Measurements from ENCODE around the gene NUDC. TPM values are rescaled to one million over a fixed set of nuclear protein-coding genes. Genes with fewer than 3 reads are reported as not detected.

The NUDC gene
- total and polyA plus RNA-seq, 12 donors, result 63.3 to 257 (median 97.7) TPM

- Histone ChIP-seq H3K4me3 (no peak overlapping the region), H3K36me3 (replicated peaks in 1 of 2) (peaks cover 0 to 8% of the 10 kb centered on the region in 2 donors), H3K9me3 (replicated peaks in 1 of 3) (no peaks in the 10 kb centered on the region), H3K27me3 (no peaks in the 10 kb centered on the region), H3K27ac (no peak overlapping the region), H3K4me1 (replicated peaks in 1 of 2) (peaks cover 6 to 9% of the 10 kb centered on the region in 2 donors)
- 81 to 100% (median 95%) methylated on average over 3 to 14 of the region's 14 CpGs for WGBS, 4 donors
- TF ChIP-seq CTCF (IDR thresholded peaks at IDR 0.05) (no peak), POLR2A (IDR thresholded peaks at IDR 0.05) (no peak)
- no peak for DNase-seq
- intact Hi-C loops (cut with DNase I), result no loop called here
Observed at GRCh38 chr1:26951216-26951615, 29.7 kb downstream of the NUDC start.

- intact Hi-C loops (cut with DNase I), result no loop called here
- Histone ChIP-seq H3K4me1 (replicated peaks in 1 of 2) (peaks cover 4 to 5% of the 10 kb centered on the region in 2 donors), H3K4me3 (no peak overlapping the region), H3K36me3 (replicated peaks in 1 of 2) (peaks cover 0 to under 1% of the 10 kb centered on the region in 2 donors), H3K9me3 (replicated peaks in 1 of 3) (no peaks in the 10 kb centered on the region), H3K27ac (no peak overlapping the region), H3K27me3 (no peaks in the 10 kb centered on the region)
- WGBS, 4 donors, result 87 to 96% (median 93%) methylated on average over 9 to 24 of the region's 24 CpGs
- no peak for DNase-seq
- TF ChIP-seq CTCF (IDR thresholded peaks at IDR 0.05), result no peak
Observed at GRCh38 chr1:26951821-26952497, 30.4 kb downstream of the NUDC start.

- intact Hi-C loops (cut with DNase I), result no loop called here
- H3K4me1 ChIP-seq (replicated peaks in 1 of 2), result peaks cover 0 to 2% of the 10 kb centered on the region in 2 donors
- no peak for DNase-seq
- WGBS, 4 donors, result 92 to 98% (median 96%) methylated on average over 5 of the region's 5 CpGs
- no peak for TF ChIP-seq CTCF (IDR thresholded peaks at IDR 0.05)
- TF ChIP-seq POLR2A (IDR thresholded peaks at IDR 0.05), result no peak
- no peak overlapping the region for H3K4me3 ChIP-seq
- H3K27ac ChIP-seq, result no peak overlapping the region
- no peaks in the 10 kb centered on the region for H3K9me3 ChIP-seq (replicated peaks in 1 of 3)
- no peaks in the 10 kb centered on the region for H3K36me3 ChIP-seq (replicated peaks in 1 of 2)
- no peaks in the 10 kb centered on the region for H3K27me3 ChIP-seq
Observed at GRCh38 chr1:26953374-26953773, 31.8 kb downstream of the NUDC start.

GRCh38 chr1:26956321-26956720, 34.8 kb downstream of the NUDC start:
- Histone ChIP-seq H3K4me3 (no peak overlapping the region), H3K4me1 (replicated peaks in 1 of 2) (peaks cover 10 to 12% of the 10 kb centered on the region in 2 donors), H3K36me3 (replicated peaks in 1 of 2) (no peaks in the 10 kb centered on the region), H3K27ac (no peak overlapping the region), H3K27me3 (peaks cover 10% of the 10 kb centered on the region), H3K9me3 (replicated peaks in 1 of 3) (no peaks in the 10 kb centered on the region)
- intact Hi-C loops (cut with DNase I), result no loop called here
- WGBS, 4 donors, result 85 to 90% (median 89%) methylated on average over 3 of the region's 3 CpGs
- TF ChIP-seq POLR2A (IDR thresholded peaks at IDR 0.05) (no peak), CTCF (IDR thresholded peaks at IDR 0.05) (no peak)
- DNase-seq, result no peak

All from adrenal gland (tissue), 12 donors.